ENCODE data around the gene ACE2. TPM values are rescaled to one million over a fixed set of nuclear protein-coding genes. Genes with fewer than 3 reads are reported as not detected.

Gene ACE2
- total and polyA plus RNA-seq, 2 donors (not counting 1 experiment from before 2014, with no cell fraction given) = not detected

GRCh38 chrX:15529165-15529564 lies 71.6 kb downstream of the ACE2 start:
- Histone ChIP-seq H3K4me2 (ENCODE audit: extremely low read depth, insufficient read depth, low read length) (no peak overlapping the region), H3K36me3 (ENCODE audit: control insufficient read depth, insufficient read depth, low read length) (no peaks in the 10 kb centered on the region), H3K27ac (ENCODE audit: insufficient read depth, low read length) (no peak overlapping the region), H3K9ac (ENCODE audit: insufficient read depth, low read length) (no peak overlapping the region), H3K4me3 (replicated peaks in 1 of 4; ENCODE audit: control extremely low read depth in 1 of 4, insufficient read depth in 1 of 4, low read depth in 3 of 4, low read length in 4 of 4) (no peak overlapping the region), H3K79me2 (ENCODE audit: control insufficient read depth, insufficient read depth, low read length) (no peaks in the 10 kb centered on the region), H3K27me3 (ENCODE audit: control insufficient read depth, insufficient read depth, low read length) (no peaks in the 10 kb centered on the region), H2AFZ (ENCODE audit: low read length) (no peak overlapping the region), H3K9me3 (ENCODE audit: control insufficient read depth, insufficient read depth, low read depth, low read length) (no peaks in the 10 kb centered on the region), H4K20me1 (ENCODE audit: control insufficient read depth, extremely low read depth, insufficient read depth, low read length) (no peaks in the 10 kb centered on the region), H3K4me1 (ENCODE audit: control insufficient read depth, extremely low read depth, insufficient read depth, low read length) (no peaks in the 10 kb centered on the region)
- TF ChIP-seq CTCF (conservative IDR thresholded peaks at IDR 0.05 in 1 of 2, IDR thresholded peaks at IDR 0.05 in 1 of 2; ENCODE audit: low read depth in 1 of 2, low read length in 2 of 2) = no peak
- TF ChIP-seq EZH2 (IDR thresholded peaks at IDR 0.05; ENCODE audit: low read length, missing control alignments) = no peak
- no peak for DNase-seq (ENCODE audit: low read depth in 2 of 2)

GRCh38 chrX:15525664-15526416 lies 74.9 kb downstream of the ACE2 start:
- Histone ChIP-seq H3K27ac (ENCODE audit: insufficient read depth, low read length) (no peak overlapping the region), H3K79me2 (ENCODE audit: control insufficient read depth, insufficient read depth, low read length) (no peaks in the 10 kb centered on the region), H3K9me3 (ENCODE audit: control insufficient read depth, insufficient read depth, low read depth, low read length) (no peaks in the 10 kb centered on the region), H3K9ac (ENCODE audit: insufficient read depth, low read length) (no peak overlapping the region), H4K20me1 (ENCODE audit: control insufficient read depth, extremely low read depth, insufficient read depth, low read length) (no peaks in the 10 kb centered on the region), H3K27me3 (ENCODE audit: control insufficient read depth, insufficient read depth, low read length) (no peaks in the 10 kb centered on the region), H2AFZ (ENCODE audit: low read length) (no peak overlapping the region), H3K4me3 (replicated peaks in 1 of 4; ENCODE audit: control extremely low read depth in 1 of 4, insufficient read depth in 1 of 4, low read depth in 3 of 4, low read length in 4 of 4) (no peak overlapping the region), H3K36me3 (ENCODE audit: control insufficient read depth, insufficient read depth, low read length) (no peaks in the 10 kb centered on the region), H3K4me2 (ENCODE audit: extremely low read depth, insufficient read depth, low read length) (no peak overlapping the region), H3K4me1 (ENCODE audit: control insufficient read depth, extremely low read depth, insufficient read depth, low read length) (no peaks in the 10 kb centered on the region)
- TF ChIP-seq CTCF (conservative IDR thresholded peaks at IDR 0.05 in 1 of 2, IDR thresholded peaks at IDR 0.05 in 1 of 2; ENCODE audit: low read depth in 1 of 2, low read length in 2 of 2) (no peak), EZH2 (IDR thresholded peaks at IDR 0.05; ENCODE audit: low read length, missing control alignments) (no peak)
- no peak for DNase-seq (ENCODE audit: low read depth in 2 of 2)

GRCh38 chrX:15524417-15524816 lies 76.3 kb downstream of the ACE2 start:
- Histone ChIP-seq H3K79me2 (ENCODE audit: control insufficient read depth, insufficient read depth, low read length) (no peaks in the 10 kb centered on the region), H3K27ac (ENCODE audit: insufficient read depth, low read length) (no peak overlapping the region), H3K9me3 (ENCODE audit: control insufficient read depth, insufficient read depth, low read depth, low read length) (no peaks in the 10 kb centered on the region), H3K4me2 (ENCODE audit: extremely low read depth, insufficient read depth, low read length) (no peak overlapping the region), H3K27me3 (ENCODE audit: control insufficient read depth, insufficient read depth, low read length) (no peaks in the 10 kb centered on the region), H3K4me1 (ENCODE audit: control insufficient read depth, extremely low read depth, insufficient read depth, low read length) (no peaks in the 10 kb centered on the region), H4K20me1 (ENCODE audit: control insufficient read depth, extremely low read depth, insufficient read depth, low read length) (no peaks in the 10 kb centered on the region), H2AFZ (ENCODE audit: low read length) (no peak overlapping the region), H3K9ac (ENCODE audit: insufficient read depth, low read length) (no peak overlapping the region), H3K4me3 (replicated peaks in 1 of 4; ENCODE audit: control extremely low read depth in 1 of 4, insufficient read depth in 1 of 4, low read depth in 3 of 4, low read length in 4 of 4) (no peak overlapping the region), H3K36me3 (ENCODE audit: control insufficient read depth, insufficient read depth, low read length) (no peaks in the 10 kb centered on the region)
- TF ChIP-seq CTCF (conservative IDR thresholded peaks at IDR 0.05 in 1 of 2, IDR thresholded peaks at IDR 0.05 in 1 of 2; ENCODE audit: low read depth in 1 of 2, low read length in 2 of 2) (no peak), EZH2 (IDR thresholded peaks at IDR 0.05; ENCODE audit: low read length, missing control alignments) (no peak)
- DNase-seq (ENCODE audit: low read depth in 2 of 2) = peak; percentile 6 to 78
